Kidney capillary endothelial cell (primary cell): Measurements from ENCODE around the gene BMPER.
"Not testable (repeated sequence)": the region's sequence is repeated elsewhere in the genome, so short reads cannot be mapped to it uniquely, and the experiment has no call there.

Experiments
- DNase-seq: peaks from one replicate; pipeline ENCODE4 v3.0.0-alpha.2; 2018; ENCODE audit warnings: low spot score

The BMPER gene

GRCh38 chr7:34137176-34137575 is 231.8 kb downstream of the BMPER start:
- DNase-seq = no peak

- DNase-seq = no peak
These were observed 233.1 kb downstream of the BMPER start for GRCh38 chr7:34138483-34138882.

GRCh38 chr7:34139086-34139485 is 233.7 kb downstream of the BMPER start:
- no peak for DNase-seq

- no peak for DNase-seq
These were observed 234.7 kb downstream of the BMPER start for GRCh38 chr7:34140066-34140465.

GRCh38 chr7:34143402-34143801 is 238.1 kb downstream of the BMPER start:
- DNase-seq = no peak

GRCh38 chr7:34145603-34146002 is 240.3 kb downstream of the BMPER start:
- no peak for DNase-seq

GRCh38 chr7:34153656-34154270 is 248.4 kb downstream of the BMPER start:
- no peak for DNase-seq

- DNase-seq = no peak
These were observed 250.0 kb downstream of the BMPER start for GRCh38 chr7:34155220-34155908.

GRCh38 chr7:34156336-34156735 is 251.0 kb downstream of the BMPER start:
- DNase-seq = no peak

- no peak for DNase-seq
These were observed 251.8 kb downstream of the BMPER start for GRCh38 chr7:34157137-34157536.

GRCh38 chr7:34158368-34159153 is 253.2 kb downstream of the BMPER start:
- no peak for DNase-seq

- no peak for DNase-seq
These were observed 255.0 kb downstream of the BMPER start for GRCh38 chr7:34160261-34160752.

- DNase-seq = no peak
These were observed 256.8 kb downstream of the BMPER start for GRCh38 chr7:34162027-34162565.

GRCh38 chr7:34162677-34163076 is 257.3 kb downstream of the BMPER start:
- no peak for DNase-seq

GRCh38 chr7:34163956-34164355 is 258.6 kb downstream of the BMPER start:
- DNase-seq = no peak

- DNase-seq = no peak
These were observed 260.1 kb downstream of the BMPER start for GRCh38 chr7:34165466-34165865.

- peak; percentile 13 for DNase-seq
These were observed 260.7 kb downstream of the BMPER start for GRCh38 chr7:34165927-34166550.

- no peak for DNase-seq
These were observed 262.7 kb downstream of the BMPER start for GRCh38 chr7:34168013-34168412.

GRCh38 chr7:34174688-34175616 is 269.6 kb downstream of the BMPER start:
- not testable (repeated sequence) for DNase-seq

- DNase-seq = no peak
These were observed 270.5 kb downstream of the BMPER start for GRCh38 chr7:34175837-34176236.

GRCh38 chr7:34177476-34177875 is 272.1 kb downstream of the BMPER start:
- no peak for DNase-seq
